SK-N-SH (cell line): ENCODE data around the gene FPR1. TPM values are rescaled to one million over a fixed set of nuclear protein-coding genes. Genes with fewer than 3 reads are reported as not detected.
"Not testable (repeated sequence)": the region's sequence is repeated elsewhere in the genome, so short reads cannot be mapped to it uniquely, and the experiment has no call there.

Source experiments
- CTCF ChIA-PET: fragments of 300-600, 350-600 bp; formaldehyde crosslinking; extraction: SDS; loops from one replicate; lab custom pipeline; 2021; lab: Yijun Ruan, JAX
- POLR2A ChIA-PET: fragments of 350-600 bp; sonication (Branson Sonifier 250); formaldehyde crosslinking; extraction: SDS; loops from one replicate; lab custom pipeline; 2020; ENCODE audit warnings: antibody characterized with exemption, inconsistent platforms; lab: Yijun Ruan, JAX
- DNase-seq: peaks from one replicate; pipeline ENCODE4 v3.0.0; 2012
- H2AFZ ChIP-seq: fragments of 200-600 bp; sonication (generic); 2 replicates; pipeline ENCODE4 v1.8.1; 2016; ENCODE audit warnings: antibody characterized with exemption, mild to moderate bottlenecking, low read depth
- H3F3A ChIP-seq: fragments of 200-600 bp; sonication (generic); replicated peaks from 2 replicates; pipeline ENCODE3; 2016; ENCODE audit warnings: antibody characterized with exemption, mild to moderate bottlenecking; ENCODE audit not compliant: insufficient read depth
- H3K27ac ChIP-seq, 2 experiments: fragments of 200-500 bp in 1 of 2; fragments of 200-600 bp in 1 of 2; sonication (Bioruptor generic) in 1 of 2; sonication (generic), shearing (Covaris generic) in 1 of 2; 2 replicates each; pipeline versions ENCODE4 v1.5.1 to v1.6.1; 2014 to 2016; ENCODE audit warnings: low read depth in 2 of 2, inconsistent platforms in 1 of 2, low read length in 1 of 2, mild to moderate bottlenecking in 1 of 2, mixed read lengths in 1 of 2
- H3K27me3 ChIP-seq: fragments of 200-600 bp; sonication (generic), shearing (Covaris generic); 2 replicates; pipeline ENCODE4 v1.6.1; 2016; ENCODE audit warnings: mixed run types; ENCODE audit not compliant: insufficient read depth
- H3K36me3 ChIP-seq, 2 experiments: fragments of 200-500 bp in 1 of 2; fragments of 200-600 bp in 1 of 2; sonication (Bioruptor generic) in 1 of 2; sonication (generic) in 1 of 2; replicated peaks in 1 of 2; 2 replicates each; pipeline versions ENCODE3 to v1.5.1; 2014 to 2016; ENCODE audit warnings: low read length in 1 of 2, mild to moderate bottlenecking in 1 of 2; ENCODE audit not compliant: insufficient read depth in 2 of 2, control insufficient read depth in 1 of 2
- H3K4me1 ChIP-seq, 2 experiments: fragments of 200-500 bp in 1 of 2; fragments of 200-600 bp in 1 of 2; sonication (Bioruptor generic) in 1 of 2; sonication (generic), shearing (Covaris generic) in 1 of 2; 2 replicates each; pipeline versions ENCODE4 v1.5.1 to v1.6.1; 2014 to 2016; ENCODE audit warnings: low read depth in 1 of 2, low read length in 1 of 2, mixed run types in 1 of 2; ENCODE audit not compliant: insufficient read depth in 2 of 2, control insufficient read depth in 1 of 2
- H3K4me2 ChIP-seq: fragments of 200-600 bp; sonication (generic), shearing (Covaris generic); 2 replicates; pipeline ENCODE4 v1.6.1; 2017; ENCODE audit warnings: mixed run types
- H3K4me3 ChIP-seq, 2 experiments: fragments of 200-500 bp in 1 of 2; fragments of 200-600 bp in 1 of 2; sonication (Bioruptor generic) in 1 of 2; sonication (generic), shearing (Covaris generic) in 1 of 2; 2 replicates each; pipeline versions ENCODE4 v1.5.1 to v1.8.1; 2014 to 2016; ENCODE audit warnings: low read depth in 2 of 2, inconsistent platforms in 1 of 2, low read length in 1 of 2, mild to moderate bottlenecking in 1 of 2, mixed read lengths in 1 of 2, moderate library complexity in 1 of 2
- H3K79me2 ChIP-seq: fragments of 200-600 bp; sonication (generic); 2 replicates; pipeline ENCODE4 v1.8.1; 2017; ENCODE audit warnings: mild to moderate bottlenecking; ENCODE audit not compliant: insufficient read depth
- H3K9ac ChIP-seq: fragments of 200-600 bp; sonication (generic); 2 replicates; pipeline ENCODE4 v1.6.1; 2017; ENCODE audit warnings: mixed run types
- H3K9me2 ChIP-seq: fragments of 200-600 bp; sonication (generic); 2 replicates; pipeline ENCODE4 v1.6.1; 2017; ENCODE audit warnings: mixed run types
- H3K9me3 ChIP-seq: fragments of 200-600 bp; sonication (generic); 2 replicates; pipeline ENCODE4 v1.6.1; 2017; ENCODE audit warnings: mixed run types, mild to moderate bottlenecking, moderate library complexity
- H4K20me1 ChIP-seq: fragments of 200-600 bp; sonication (generic); 2 replicates; pipeline ENCODE4 v1.6.1; 2017; ENCODE audit warnings: mild to moderate bottlenecking, mixed run types; ENCODE audit not compliant: insufficient read depth
- EP300 ChIP-seq, 2 experiments: IDR thresholded peaks; 2 replicates each; pipeline versions ENCODE4 v1.4.0 to v1.6.1; 2012; ENCODE audit warnings: borderline replicate concordance in 1 of 2, low read depth in 1 of 2, low read length in 1 of 2
- FOSL2 ChIP-seq: IDR thresholded peaks from 2 replicates; pipeline ENCODE4 v1.4.0; 2012; ENCODE audit warnings: low read depth, mild to moderate bottlenecking, moderate library complexity, borderline replicate concordance
- FOXJ3 ChIP-seq: sonication (generic); formaldehyde crosslinking; IDR thresholded peaks from 2 replicates; pipeline ENCODE4 v1.5.1; 2020; ENCODE audit warnings: mild to moderate bottlenecking, missing genetic modification reagents
- GATA2 ChIP-seq: sonication (generic); formaldehyde crosslinking; IDR thresholded peaks from 2 replicates; pipeline ENCODE4 v1.5.0; 2020; ENCODE audit warnings: mild to moderate bottlenecking, missing genetic modification reagents
- MEF2A ChIP-seq: IDR thresholded peaks from 2 replicates; pipeline ENCODE4 v1.4.0; 2012; ENCODE audit warnings: low read depth, borderline replicate concordance
- POLR2AphosphoS5 ChIP-seq: IDR thresholded peaks from 2 replicates; pipeline ENCODE4 v1.6.1; 2012; ENCODE audit warnings: low read depth, low read length
- TCF12 ChIP-seq: IDR thresholded peaks from 2 replicates; pipeline ENCODE4 v1.4.0; 2012
- WGBS: methylation state at CpG from one replicate; pipeline ENCODE4 v1.1.6; 2017; ENCODE audit warnings: low lambda C conversion rate; 5-methylcytosine and 5-hydroxymethylcytosine counted together
- polyA plus RNA-seq, 3 experiments: library from polyadenylated mRNA; depleted of rRNA; stranded (reverse); fragments of >200 nt; gene quantifications; 2 replicates each; pipeline ENCODE4 v1.2.3, GENCODE V29; 2012

Gene FPR1
- polyA plus RNA-seq, 1 of the 3 experiments (the other 2 are of a cell fraction): not detected

- DNase-seq, H3K79me2 ChIP-seq, H3K9ac ChIP-seq, POLR2A ChIA-PET, H3K36me3 ChIP-seq, H3K9me2 ChIP-seq, H3K4me3 ChIP-seq, H3K4me1 ChIP-seq, H3F3A ChIP-seq, H3K9me3 ChIP-seq, H3K27ac ChIP-seq, H4K20me1 ChIP-seq, H3K4me2 ChIP-seq, H2AFZ ChIP-seq: not testable (repeated sequence)
- CTCF ChIA-PET: interaction anchor here (0.6 to 2.3 kb wide), 3 partner anchors 39 to 265 kb away, joined by 3 to 8 read pairs (median 4); no protein-coding TSS in a partner anchor
- 42% methylated on average over 10 of the region's 10 CpGs for WGBS
- peaks cover 55% of the 10 kb centered on the region; the same call in 1 of the 2 replicates for H3K27me3 ChIP-seq
Measured at GRCh38 chr19:51738523-51738922, 13.2 kb downstream of the FPR1 start.

- H3K4me3 ChIP-seq: no peak overlapping the region
- H3F3A ChIP-seq: no peaks in the 10 kb centered on the region
- no peak for DNase-seq
- no peaks in the 10 kb centered on the region for H3K4me1 ChIP-seq
- no peaks in the 10 kb centered on the region for H3K9me2 ChIP-seq
- POLR2A ChIA-PET: interaction anchor here (0.7 kb wide), 1 partner anchor 366 kb away, joined by 3 read pairs; no protein-coding TSS in a partner anchor
- TF ChIP-seq TCF12 (no peak), GATA2 (CRISPR knock-in tag) (no peak), POLR2AphosphoS5 (no peak), FOXJ3 (CRISPR knock-in tag) (no peak), MEF2A (no peak)
- WGBS: 3% methylated on average over 2 of the region's 2 CpGs
- H4K20me1 ChIP-seq: no peaks in the 10 kb centered on the region
- no peaks in the 10 kb centered on the region for H3K36me3 ChIP-seq
- no peak overlapping the region for H3K9ac ChIP-seq
- H3K27ac ChIP-seq: no peak overlapping the region
- CTCF ChIA-PET: interaction anchor here (0.6 to 2.3 kb wide), 3 partner anchors 40 to 265 kb away, joined by 3 to 8 read pairs (median 4); no protein-coding TSS in a partner anchor
- H2AFZ ChIP-seq: no peak overlapping the region
- H3K4me2 ChIP-seq: no peak overlapping the region
- H3K9me3 ChIP-seq: no peaks in the 10 kb centered on the region
- H3K79me2 ChIP-seq: no peaks in the 10 kb centered on the region
- H3K27me3 ChIP-seq: peaks cover 58% of the 10 kb centered on the region; the same call in 1 of the 2 replicates
Measured at GRCh38 chr19:51737924-51738323, 13.8 kb downstream of the FPR1 start.

GRCh38 chr19:51737389-51737788 is 14.3 kb downstream of the FPR1 start:
- POLR2A ChIA-PET: interaction anchor here (0.7 kb wide), 1 partner anchor 366 kb away, joined by 3 read pairs; no protein-coding TSS in a partner anchor
- H3K9me2 ChIP-seq: no peaks in the 10 kb centered on the region
- no peak for DNase-seq
- H3K4me2 ChIP-seq: no peak overlapping the region
- CTCF ChIA-PET: interaction anchor here (2.3 kb wide), 1 partner anchor 40 kb away, joined by 8 read pairs; no protein-coding TSS in a partner anchor
- H3K79me2 ChIP-seq: no peaks in the 10 kb centered on the region
- H3K9me3 ChIP-seq: no peaks in the 10 kb centered on the region
- no peaks in the 10 kb centered on the region for H3K4me1 ChIP-seq
- H3K36me3 ChIP-seq: no peaks in the 10 kb centered on the region
- H3K27ac ChIP-seq: no peak overlapping the region
- H3K4me3 ChIP-seq: no peak overlapping the region
- H3K27me3 ChIP-seq: peaks cover 59% of the 10 kb centered on the region; the same call in 1 of the 2 replicates
- 34% methylated on average over 3 of the region's 3 CpGs for WGBS
- no peak overlapping the region for H3K9ac ChIP-seq
- H2AFZ ChIP-seq: no peak overlapping the region
- no peaks in the 10 kb centered on the region for H3F3A ChIP-seq
- no peaks in the 10 kb centered on the region for H4K20me1 ChIP-seq
- TF ChIP-seq FOXJ3 (CRISPR knock-in tag) (no peak), FOSL2 (no peak), GATA2 (CRISPR knock-in tag) (no peak), EP300 (IDR thresholded peaks at IDR 0.05; ENCODE audit: borderline replicate concordance in 1 of 2, low read depth in 1 of 2, low read length in 1 of 2) (no peak)
